ENCODE measurements around the gene REN.

The REN gene

DNA sequence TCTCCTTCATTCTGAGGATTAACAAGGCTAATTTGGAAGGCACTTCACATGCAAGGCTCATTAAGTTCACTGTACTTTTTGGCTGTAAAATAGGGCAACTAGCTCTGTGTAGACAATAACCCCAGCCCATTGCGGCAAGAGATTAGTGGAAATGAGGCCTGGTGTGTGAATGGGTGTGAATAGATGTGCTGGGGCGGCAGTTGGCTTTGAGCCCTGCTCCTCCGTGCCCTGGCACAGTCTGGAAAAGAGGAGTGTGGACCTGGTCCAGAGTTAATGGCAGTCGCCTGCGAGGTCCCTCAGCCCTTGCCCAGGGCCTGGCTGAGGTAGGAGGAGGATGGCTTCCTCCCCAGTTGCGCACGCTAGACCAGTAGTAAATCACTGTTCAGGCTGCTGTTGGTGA is 25.3 kb upstream of the REN start:
- no peak for DNase-seq (ENCODE audit: low read depth, low spot score)

DNA sequence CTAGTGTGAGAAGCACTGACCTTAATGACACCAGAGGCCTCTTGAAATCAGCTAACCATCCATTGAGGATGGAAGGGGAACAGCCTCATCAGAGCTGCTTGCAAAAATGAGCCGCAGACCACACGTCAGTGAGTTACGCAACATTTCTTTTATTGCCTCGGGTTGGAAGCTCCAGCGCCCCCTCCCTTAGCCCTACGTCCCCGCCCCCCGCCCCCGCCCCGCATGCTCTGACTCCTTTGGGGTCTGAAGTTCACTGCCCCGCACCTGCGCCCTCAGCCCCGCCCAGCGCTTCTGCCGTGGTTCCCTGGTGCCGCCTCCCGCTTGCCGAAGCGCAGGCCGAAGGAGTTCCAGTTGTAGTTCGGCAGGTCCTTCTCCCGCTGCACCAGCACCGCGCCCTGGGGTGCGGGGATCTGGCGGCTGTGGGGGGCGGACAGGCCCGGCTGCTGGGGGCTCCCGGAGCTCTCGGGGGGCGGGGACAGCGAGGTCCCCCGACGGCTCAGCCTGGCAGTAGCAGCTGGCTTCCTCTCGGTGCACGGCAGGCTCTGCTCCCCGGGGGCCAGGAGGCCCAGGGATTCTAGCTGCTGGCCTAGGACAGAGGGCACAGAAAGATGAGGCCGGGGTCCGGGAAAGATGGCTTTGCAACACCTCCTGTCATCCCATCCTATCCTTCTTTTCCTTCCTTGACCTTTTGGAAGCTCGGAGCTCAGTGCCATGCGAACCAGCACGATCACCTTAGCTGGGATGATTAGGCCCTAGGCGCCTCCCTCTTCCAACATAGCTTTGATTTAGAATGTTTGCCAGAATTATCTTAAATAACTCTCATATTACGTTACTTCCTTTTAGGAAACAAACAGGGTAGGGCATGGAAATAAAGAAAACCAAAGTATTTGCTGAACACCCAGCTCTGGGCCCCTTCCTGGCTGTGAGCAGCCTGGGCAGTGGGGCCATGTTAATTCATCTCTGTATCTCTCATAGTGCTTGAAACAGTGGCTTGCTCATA is 24.4 kb upstream of the REN start:
- DNase-seq (ENCODE audit: low read depth, low spot score) = no peak

DNA sequence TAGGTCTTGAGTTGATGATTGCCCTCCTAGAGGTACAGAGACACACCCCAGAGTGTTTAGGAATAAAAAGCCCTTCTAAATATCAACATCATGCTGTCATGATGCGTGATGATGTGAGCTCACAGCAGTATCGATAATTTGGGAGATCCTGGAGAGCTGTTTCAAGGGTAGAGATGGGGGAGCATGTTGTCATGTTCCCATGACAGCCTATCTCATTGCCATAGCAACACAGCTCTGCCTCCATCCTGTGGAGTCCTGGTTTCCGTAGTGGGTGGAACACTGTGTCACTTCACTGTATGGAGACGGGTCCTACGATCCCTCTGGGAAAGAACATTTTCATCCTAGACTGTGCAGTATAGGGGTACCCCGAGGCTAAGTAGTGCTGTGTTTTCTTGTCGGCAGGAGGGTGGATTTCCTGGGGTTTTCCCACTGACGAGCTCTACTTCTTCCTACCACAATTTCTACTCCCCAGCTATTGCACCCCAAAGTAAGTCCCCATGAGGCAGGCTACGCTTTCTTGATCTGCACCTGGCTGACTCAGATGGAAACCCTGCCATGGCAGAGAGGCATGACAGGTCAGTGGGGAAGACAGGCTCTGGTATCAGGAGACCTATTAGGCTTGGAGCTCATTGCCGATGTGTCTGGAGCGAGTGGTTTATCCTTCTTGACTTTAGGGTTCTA is 23.0 kb upstream of the REN start:
- no peak for DNase-seq (ENCODE audit: low read depth, low spot score)

DNA sequence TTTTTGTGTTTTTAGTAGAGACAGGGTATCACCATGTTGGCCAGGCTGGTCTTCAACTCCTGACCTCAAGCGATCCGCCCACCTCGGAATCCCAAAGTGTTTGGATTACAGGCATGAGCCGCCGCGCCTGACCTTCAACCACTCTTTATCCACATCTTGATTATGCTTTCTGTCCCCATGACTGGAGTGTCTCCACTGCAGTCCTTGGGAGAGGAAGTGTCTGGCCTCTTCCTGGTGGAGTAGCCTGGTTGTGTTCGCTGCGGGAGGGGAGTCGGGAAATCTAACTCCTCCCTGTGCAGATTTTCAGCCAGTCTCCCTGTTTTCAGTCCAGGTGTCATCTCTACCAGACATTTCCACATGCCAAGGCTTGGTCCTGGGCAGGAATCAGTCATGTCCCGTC is 20.5 kb upstream of the REN start:
- no peak for DNase-seq (ENCODE audit: low read depth, low spot score)

DNA sequence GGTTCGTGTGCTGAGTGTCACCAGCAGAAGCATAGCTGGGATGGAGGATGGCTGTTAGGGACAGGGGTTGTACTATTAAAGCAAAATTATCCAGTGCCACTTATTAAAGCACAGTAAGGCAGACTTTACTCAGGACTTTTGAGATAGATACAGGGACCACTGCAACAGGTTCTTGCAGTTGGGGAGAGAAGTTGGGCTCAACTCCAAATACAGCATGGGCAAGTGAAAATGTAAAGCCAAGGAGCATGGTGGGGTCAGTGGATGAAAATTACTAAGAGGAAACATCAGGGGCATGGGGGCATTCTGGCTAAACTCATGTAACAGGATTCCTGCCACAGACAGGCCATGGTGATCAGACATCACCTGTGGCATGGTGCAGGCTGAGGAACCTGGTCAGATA is 15.0 kb upstream of the REN start:
- DNase-seq (ENCODE audit: low read depth, low spot score) = no peak

DNA sequence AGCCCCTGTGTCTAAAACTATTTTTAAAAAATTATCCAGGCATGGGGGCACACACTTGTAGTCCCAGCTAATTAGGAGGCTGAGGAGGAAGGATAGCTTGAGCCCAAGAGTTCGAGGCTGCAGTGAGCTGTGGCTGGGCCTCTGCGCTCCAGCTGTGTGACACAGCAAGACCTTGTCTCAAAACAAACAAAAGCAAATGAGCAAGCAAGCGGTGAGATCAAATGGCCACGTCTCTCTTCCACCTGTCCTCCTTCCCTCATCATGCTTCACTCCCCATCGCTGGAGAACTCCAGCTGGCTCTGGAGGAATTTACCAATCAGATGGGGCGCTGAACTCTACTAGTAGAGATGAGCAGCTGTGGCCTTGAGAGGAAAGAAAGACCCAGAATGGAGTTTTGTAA is 14.0 kb upstream of the REN start:
- no peak for DNase-seq (ENCODE audit: low read depth, low spot score)

DNA sequence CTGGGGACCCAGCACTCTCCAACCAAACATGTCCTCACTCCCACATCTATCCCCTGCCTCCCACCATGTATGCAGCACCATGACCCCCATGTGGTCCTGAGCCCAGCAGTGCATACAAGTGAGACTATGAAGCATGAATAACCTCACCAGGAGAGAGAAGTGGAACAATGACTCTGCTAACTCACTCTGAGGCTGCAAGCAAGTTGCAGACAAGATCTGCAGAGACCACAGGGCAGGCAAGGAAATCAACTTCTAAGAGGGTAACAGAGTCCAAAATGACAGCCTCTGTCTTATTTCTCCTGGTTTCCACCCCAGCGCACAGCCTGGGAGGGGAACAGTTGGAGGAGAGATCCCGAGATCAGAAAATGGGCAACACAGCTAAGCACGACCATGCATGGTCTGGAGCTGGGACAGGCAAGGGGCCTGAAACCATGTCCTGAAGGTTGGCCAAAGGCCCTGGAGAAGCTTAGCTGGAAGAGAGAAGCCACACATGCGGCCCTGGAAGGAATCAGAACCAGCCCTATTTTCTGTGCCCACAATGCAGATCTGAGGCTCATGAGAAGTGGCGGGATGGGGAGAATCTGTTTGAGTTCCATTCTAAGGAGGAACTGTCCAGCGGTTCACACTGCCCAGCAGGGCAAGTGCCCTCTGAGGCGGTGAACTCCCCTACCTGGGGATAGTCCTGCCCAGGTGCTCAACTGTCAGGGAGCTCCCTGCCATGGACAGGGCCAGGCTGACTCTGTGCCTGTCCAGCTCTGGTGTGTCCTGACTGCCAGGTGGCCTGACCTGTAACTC is 12.5 kb upstream of the REN start:
- DNase-seq (ENCODE audit: low read depth, low spot score) = no peak

DNA sequence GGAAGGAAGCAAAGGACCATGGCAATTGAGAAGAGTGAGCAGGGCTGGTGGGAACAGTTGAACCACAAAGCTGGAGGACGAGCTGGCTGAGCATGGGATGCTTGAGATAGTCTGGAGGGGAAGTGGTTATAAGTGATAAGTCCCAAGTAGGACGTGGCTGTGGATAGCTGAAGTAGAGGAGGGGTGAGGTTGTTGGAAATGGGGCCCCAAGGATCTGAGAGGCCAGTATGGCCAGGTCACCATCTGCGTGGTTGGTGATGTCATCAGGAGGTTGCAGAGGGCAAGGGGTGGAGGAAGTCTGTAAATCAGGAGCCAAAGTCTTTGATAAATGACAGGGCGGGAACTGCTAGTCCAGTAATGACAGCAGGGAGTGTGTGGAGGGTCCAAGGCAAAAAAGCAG is 11.0 kb upstream of the REN start:
- DNase-seq (ENCODE audit: low read depth, low spot score) = no peak

DNA sequence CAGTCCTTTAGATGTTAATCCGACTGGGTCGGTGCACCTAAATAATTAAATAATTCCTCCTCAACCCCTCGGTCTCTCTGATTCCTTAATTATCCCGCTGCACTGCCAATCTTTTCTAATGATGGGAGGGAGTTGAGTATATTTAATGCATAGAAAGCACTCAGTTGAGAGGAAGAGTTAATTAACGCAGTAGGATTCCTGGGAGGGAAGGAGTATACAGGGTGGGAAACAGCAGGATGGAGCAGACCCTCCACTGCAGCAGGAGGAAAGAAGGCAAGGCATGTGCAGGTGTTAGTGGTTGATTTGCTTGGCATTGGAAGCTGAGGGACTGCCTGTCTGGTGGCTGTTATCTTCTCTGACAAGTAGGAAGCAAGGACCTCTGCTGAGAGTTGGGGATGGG is 9.9 kb upstream of the REN start:
- no peak for DNase-seq (ENCODE audit: low read depth, low spot score)

DNA sequence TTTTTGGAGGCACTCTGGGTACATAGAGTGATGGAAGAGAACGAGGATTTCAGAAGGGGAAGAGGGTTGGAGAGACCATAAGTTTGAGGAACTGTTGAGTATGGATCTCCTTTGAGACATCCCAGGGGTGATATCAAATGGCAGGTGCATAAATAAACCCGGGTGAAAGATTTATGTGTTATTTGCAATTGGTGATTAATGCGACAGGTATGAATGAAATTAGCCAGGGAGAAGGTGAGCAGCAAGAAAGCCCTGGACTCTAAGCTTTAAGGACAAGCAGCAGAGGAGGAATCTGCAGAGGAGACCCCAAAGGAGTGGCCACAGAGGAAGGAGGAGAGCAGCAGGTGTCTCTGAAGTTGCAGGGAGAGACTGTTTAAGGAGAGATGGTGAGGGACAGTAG is 8.8 kb upstream of the REN start:
- no peak for DNase-seq (ENCODE audit: low read depth, low spot score)

DNA sequence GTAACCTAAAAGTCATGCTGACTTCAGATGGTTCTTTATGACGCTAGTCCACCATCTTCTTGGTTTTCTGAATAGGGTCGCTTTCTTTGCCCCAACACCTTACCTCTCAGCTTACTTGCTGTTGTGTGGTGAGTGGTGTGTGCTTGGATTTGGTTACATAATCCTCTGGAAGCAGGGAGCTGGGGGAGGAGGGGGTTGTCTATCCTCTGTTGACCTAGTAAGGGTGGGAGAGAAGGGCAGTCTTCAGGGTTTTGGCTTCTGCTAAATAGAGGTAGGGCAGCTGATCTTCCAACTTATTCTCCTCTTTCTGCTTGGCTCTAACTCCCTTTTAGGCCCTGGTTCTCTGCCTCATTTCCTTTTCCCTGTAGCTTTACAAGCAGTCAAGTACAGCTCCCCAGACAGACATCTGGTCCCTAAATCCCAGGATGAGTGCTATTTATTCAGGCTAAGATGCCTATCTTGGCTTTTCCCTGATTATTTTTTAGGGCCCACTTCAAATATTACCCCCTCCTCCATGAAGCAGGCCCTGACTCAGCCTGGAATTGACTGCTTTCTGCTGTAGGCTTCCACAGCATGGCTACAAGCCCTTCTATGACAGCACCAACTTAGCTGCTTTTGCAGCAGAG is 6.4 kb upstream of the REN start:
- DNase-seq (ENCODE audit: low read depth, low spot score) = no peak

DNA sequence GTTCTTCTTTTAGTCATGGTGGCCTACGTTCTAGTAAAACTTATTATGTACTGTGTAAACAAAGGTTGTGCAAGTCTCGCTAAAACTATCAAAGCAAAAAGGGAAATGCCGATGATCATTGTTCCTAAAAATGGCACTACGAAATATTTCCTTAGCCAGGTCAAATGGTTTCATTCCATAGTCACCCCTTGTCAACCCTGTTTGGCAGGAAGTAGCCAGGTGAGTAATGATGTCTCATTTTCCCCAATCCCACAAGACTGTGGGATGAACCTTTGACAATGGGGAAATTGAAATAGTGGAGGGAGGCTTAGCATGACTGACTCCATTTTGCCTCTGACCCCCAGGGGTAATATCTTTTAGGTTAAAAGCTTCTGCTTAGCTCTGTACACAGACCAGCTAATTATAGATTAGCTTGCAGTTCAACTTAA is 5.6 kb upstream of the REN start:
- no peak for DNase-seq (ENCODE audit: low read depth, low spot score)

DNA sequence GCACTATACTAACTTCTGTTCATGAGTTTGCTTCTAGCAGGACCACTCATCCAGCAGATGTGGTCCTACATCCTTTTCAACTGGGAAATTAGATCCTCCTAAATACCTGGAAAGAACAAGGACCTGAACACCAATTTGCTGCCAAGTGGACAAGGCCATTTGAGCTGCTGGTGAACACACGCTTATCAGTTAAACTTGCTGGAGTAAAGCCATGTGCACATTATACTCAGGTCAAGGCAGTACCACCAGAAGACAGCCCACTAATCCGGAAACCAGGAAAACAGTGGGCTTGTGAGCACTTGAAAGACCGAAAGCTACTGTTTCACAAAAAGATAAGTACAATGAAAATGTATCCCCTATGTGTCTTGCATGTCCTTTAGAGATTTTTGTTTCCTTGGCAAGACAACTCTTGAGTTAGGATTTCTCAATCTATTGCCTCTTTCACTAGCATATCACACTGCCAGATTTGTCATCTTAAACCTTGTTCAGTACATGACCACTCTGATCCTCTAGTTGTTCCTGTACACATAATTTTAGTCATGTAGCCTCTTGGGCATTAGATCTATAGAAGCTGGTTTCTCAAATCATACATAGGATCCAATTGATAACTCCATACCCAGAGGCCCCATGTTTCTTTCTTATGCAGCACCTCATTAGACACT is 4.5 kb upstream of the REN start:
- no peak for DNase-seq (ENCODE audit: low read depth, low spot score)

DNA sequence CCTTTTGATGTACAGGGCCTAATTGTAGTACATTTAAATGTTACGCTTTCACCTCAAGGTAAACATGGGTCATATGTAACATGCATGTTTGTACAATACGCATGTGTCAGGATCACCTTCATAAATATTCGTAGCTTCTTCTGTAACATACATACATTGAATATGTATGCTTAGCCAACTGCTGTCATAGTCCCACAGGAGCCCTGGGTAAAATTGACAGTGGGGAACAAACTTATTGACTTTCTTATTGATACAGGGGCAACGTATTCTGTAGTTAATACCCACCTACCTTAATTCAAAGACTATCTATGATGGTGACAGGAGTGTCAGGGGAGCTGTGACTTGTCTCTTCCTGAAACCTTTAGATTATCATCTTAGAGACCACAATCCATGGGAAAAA is 3.7 kb upstream of the REN start:
- DNase-seq (ENCODE audit: low read depth, low spot score) = no peak

DNA sequence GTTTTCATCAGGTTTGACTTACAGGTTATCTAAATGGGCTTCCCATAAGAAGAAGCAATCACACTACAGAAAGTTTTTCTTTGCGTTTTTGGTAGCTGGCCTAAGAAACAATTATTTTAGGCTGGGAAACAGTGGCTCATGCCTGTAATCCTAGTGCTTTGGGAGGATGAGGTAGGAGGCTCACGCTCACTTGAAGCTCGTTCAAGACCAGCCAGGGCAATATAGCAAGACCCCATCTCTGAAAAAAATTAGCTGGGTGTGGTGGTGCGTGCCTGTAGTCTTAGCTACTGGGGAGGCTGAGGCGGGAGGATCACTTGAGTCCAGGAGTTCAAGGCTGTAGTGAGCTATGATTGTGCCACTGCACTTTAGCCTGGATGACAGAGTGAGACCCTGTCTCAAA is 1.6 kb upstream of the REN start:
- no peak for DNase-seq (ENCODE audit: low read depth, low spot score)

DNA sequence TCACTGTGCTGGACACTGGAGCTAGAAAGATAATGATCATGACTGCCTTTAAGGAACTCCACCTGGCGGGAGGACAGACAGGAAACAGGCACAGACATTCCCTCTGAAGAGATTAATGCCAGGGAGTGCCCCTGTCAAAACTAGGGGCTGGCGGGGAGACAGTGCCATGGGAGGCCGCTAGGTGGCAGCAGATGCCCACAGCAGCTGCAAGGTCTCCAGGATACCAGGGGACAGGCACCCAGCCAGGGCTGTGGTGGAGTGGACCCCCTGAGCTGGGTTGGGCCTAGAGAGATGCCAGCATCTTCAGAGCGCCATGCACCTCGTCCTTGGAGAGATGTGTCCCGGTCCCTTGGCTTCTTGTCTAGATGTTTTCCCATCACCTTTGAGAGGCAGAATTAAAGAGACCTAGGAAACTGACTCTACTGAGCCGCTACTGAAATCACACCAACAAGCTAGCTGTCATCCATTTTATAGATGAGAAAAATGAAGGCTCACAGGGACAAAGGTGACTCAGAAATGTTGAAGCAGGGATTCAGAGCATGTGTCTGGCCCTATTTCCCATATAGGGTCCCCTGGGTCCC is 3.6 kb downstream of the REN start:
- peak; percentile 21 for DNase-seq (ENCODE audit: low read depth, low spot score)

DNA sequence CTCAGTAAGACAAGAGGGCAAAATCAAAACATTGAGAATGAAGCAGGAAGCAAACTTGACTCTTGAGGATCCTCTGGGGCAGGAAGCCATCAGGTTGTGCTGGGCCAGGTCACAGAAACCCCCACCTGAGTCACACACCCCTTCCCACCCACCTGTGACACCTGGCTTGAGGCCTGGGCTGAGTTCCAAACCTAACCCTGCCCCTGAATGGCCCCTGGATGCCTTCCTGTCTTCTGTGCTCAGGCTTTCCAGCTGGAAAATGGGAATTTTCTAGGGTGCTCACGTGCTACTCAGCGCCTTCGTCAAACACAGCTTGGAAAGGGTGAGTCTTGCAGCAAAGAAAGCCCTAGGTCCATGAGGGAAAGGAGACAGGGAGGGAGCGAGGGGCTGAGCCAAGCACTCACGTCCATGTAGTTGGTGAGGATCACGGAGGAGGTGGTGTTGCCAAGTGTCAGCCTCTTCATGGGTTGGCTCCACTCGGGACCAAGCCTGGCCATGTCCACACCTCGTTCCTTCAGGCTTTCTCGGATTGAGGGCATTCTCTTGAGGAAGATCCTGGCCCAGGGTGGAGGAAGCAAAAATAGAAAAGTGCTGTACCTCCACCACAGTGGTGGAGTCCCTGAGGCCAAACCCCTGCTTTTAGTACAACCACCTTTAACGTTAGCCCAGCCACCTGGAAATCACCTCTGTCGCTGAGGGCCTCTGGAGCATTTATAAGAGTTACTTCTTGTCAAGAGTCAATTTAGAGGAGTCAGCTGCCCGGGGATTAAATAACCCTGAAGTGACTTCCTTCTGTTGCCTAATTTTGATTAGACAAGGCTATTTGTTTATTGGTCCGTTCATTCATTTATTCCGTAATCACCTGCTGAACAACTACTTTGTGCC is 4.3 kb downstream of the REN start:
- DNase-seq (ENCODE audit: low read depth, low spot score) = no peak

DNA sequence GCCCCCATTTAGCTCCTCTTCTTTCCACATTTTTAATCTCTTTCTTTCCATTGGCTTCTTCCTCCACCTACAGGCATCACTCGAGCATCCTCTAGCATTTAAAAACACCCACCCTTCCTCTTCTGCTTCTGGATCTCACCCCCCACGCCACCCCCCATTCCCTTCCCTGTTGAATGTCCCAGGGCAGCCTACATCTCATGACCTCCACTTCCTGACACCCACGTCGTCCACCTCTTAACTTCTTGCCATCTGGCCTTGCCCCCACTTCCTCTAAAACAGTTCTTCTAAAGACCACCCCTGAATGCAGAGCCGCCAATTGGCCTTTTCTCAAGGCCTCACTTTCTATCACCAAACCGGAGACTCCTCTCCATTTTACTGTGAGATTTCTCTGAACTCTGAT is 8.2 kb downstream of the REN start:
- DNase-seq (ENCODE audit: low read depth, low spot score) = no peak

DNA sequence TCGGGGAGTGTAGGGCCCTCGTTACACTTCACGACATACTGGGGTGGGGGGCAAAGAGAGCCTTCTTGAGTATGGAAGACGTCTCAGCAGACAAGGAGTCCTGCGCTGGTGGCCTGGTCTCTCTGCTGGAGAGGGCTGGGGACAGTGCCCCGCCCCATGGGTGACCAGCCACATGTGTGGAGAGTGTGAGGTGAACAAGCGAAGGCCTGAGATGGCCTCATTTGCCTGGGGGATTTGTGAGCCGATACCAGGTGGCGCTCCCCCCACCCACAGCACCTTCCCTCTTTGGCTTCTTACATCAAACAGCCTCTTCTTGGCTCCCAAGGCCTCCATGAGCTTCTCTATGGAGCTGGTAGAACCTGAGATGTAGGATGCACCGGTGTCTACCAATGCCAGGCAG is 10.3 kb downstream of the REN start:
- DNase-seq (ENCODE audit: low read depth, low spot score) = no peak

All from smooth muscle cell of the brain vasculature (primary cell).